ENCODE measurements around the gene PPP1R12B. TPM values are rescaled to one million over a fixed set of nuclear protein-coding genes. Genes with fewer than 3 reads are reported as not detected.

Gene PPP1R12B
- total RNA-seq, 1 donor from 2014 or later = 49.1 TPM

- DNase-seq (no peak), ATAC-seq (no peak)
- Histone ChIP-seq H3K36me3 (peaks cover 26% of the 10 kb centered on the region), H3K27ac (no peak overlapping the region), H3K27me3 (no peaks in the 10 kb centered on the region), H3K9me3 (no peaks in the 10 kb centered on the region), H3K4me1 (peaks cover 17% of the 10 kb centered on the region), H3K4me3 (no peak overlapping the region)
- intact Hi-C loops (cut with DNase I) = no loop called here
- no peak for TF ChIP-seq CTCF (IDR thresholded peaks at IDR 0.05)
These were observed 212.7 kb downstream of the PPP1R12B start for GRCh38 chr1:202561240-202561639.

- Histone ChIP-seq H3K4me1 (peaks cover 17% of the 10 kb centered on the region), H3K27ac (no peak overlapping the region), H3K4me3 (no peak overlapping the region), H3K27me3 (no peaks in the 10 kb centered on the region), H3K9me3 (no peaks in the 10 kb centered on the region), H3K36me3 (peaks cover 26% of the 10 kb centered on the region)
- intact Hi-C loops (cut with DNase I) = no loop called here
- no peak for TF ChIP-seq CTCF (IDR thresholded peaks at IDR 0.05)
- DNase-seq (no peak), ATAC-seq (no peak)
These were observed 213.4 kb downstream of the PPP1R12B start for GRCh38 chr1:202561726-202562443.

- DNase-seq (no peak), ATAC-seq (no peak)
- H3K36me3 ChIP-seq = peaks cover 33% of the 10 kb centered on the region
- TF ChIP-seq CTCF (IDR thresholded peaks at IDR 0.05) = no peak
- no peaks in the 10 kb centered on the region for H3K9me3 ChIP-seq
- H3K27me3 ChIP-seq = no peaks in the 10 kb centered on the region
- intact Hi-C loops (cut with DNase I) = no loop called here
- peaks cover 17% of the 10 kb centered on the region for H3K4me1 ChIP-seq
- H3K27ac ChIP-seq = no peak overlapping the region
- no peak overlapping the region for H3K4me3 ChIP-seq
These were observed 214.1 kb downstream of the PPP1R12B start for GRCh38 chr1:202562444-202563060.

GRCh38 chr1:202563818-202564217 lies 215.3 kb downstream of the PPP1R12B start:
- H3K36me3 ChIP-seq = peaks cover 37% of the 10 kb centered on the region
- no peaks in the 10 kb centered on the region for H3K9me3 ChIP-seq
- no peak overlapping the region for H3K4me3 ChIP-seq
- peaks cover 24% of the 10 kb centered on the region for H3K4me1 ChIP-seq
- no peak for ATAC-seq
- TF ChIP-seq CTCF (IDR thresholded peaks at IDR 0.05) = no peak
- no peak for DNase-seq
- intact Hi-C loops (cut with DNase I) = no loop called here
- H3K27ac ChIP-seq = no peak overlapping the region
- no peaks in the 10 kb centered on the region for H3K27me3 ChIP-seq

- TF ChIP-seq CTCF (IDR thresholded peaks at IDR 0.05) = no peak
- no peak overlapping the region for H3K4me3 ChIP-seq
- ATAC-seq (no peak), DNase-seq (no peak)
- peak overlapping the region; percentile 4 for H3K27ac ChIP-seq
- no peaks in the 10 kb centered on the region for H3K9me3 ChIP-seq
- H3K4me1 ChIP-seq = peaks cover 30% of the 10 kb centered on the region
- H3K27me3 ChIP-seq = no peaks in the 10 kb centered on the region
- H3K36me3 ChIP-seq = peaks cover 43% of the 10 kb centered on the region
- intact Hi-C loops (cut with DNase I) = no loop called here
These were observed 216.5 kb downstream of the PPP1R12B start for GRCh38 chr1:202564958-202565495.

All from upper lobe of right lung (tissue), 1 donor.